Measurements from ENCODE around the gene CENPN. TPM values are rescaled to one million over a fixed set of nuclear protein-coding genes. Genes with fewer than 3 reads are reported as not detected.

The CENPN gene
- polyA plus RNA-seq, 2 of the 4 experiments (the other 2 are of a cell fraction): 82.6 to 101 TPM

DNA sequence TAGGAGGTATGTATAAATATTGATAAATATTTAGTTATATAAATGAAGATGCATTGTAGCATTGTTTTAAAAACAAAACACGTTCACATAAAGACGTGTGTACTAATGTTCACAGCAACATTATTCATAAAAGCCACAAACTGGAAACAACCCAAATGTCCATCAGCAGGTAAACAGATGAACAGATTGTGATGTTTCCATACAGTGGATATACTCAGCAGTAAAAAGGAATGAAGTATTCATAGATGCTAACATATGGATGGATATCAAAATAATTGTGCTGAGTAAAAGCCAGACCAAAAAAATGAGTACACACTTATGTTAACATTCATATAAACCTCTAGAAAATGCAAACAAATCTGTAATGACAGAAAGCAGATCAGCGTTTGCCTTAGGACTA, 6.0 kb downstream of the CENPN start:
- H3K9me3 ChIP-seq: no peaks in the 10 kb centered on the region
- ChIA-PET CTCF (no interaction called here), POLR2A (no interaction called here)
- no peak for TF ChIP-seq EP300 (IDR thresholded peaks at IDR 0.05)
- TF ChIP-seq HMGXB4 (CRISPR knock-in tag; IDR thresholded peaks at IDR 0.05; ENCODE audit: borderline replicate concordance): no peak
- no peak for TF ChIP-seq REST (IDR thresholded peaks at IDR 0.05)
- no peak for TF ChIP-seq EHF (CRISPR knock-in tag; IDR thresholded peaks at IDR 0.05)
- TF ChIP-seq ZNF302 (CRISPR knock-in tag; IDR thresholded peaks at IDR 0.05): no peak
- TF ChIP-seq MAX (IDR thresholded peaks at IDR 0.05): no peak
- TF ChIP-seq ZC3H11A (IDR thresholded peaks at IDR 0.05): no peak
- no peak for TF ChIP-seq JUNB (IDR thresholded peaks at IDR 0.05)
- no peak overlapping the region for H3K4me3 ChIP-seq
- no peak for ATAC-seq
- no peak overlapping the region for H3K27ac ChIP-seq
- peaks cover 6% of the 10 kb centered on the region; the same call in 1 of the 3 replicates for H3K4me1 ChIP-seq
- DNase-seq (ENCODE audit: low read depth in 1 of 2, low spot score in 1 of 2): no peak
- no peak for FAIRE-seq
- WGBS (ENCODE audit: missing lambda C conversion rate): 84% methylated on average over 3 of the region's 3 CpGs
- no peak overlapping the region for H3K4me2 ChIP-seq

DNA sequence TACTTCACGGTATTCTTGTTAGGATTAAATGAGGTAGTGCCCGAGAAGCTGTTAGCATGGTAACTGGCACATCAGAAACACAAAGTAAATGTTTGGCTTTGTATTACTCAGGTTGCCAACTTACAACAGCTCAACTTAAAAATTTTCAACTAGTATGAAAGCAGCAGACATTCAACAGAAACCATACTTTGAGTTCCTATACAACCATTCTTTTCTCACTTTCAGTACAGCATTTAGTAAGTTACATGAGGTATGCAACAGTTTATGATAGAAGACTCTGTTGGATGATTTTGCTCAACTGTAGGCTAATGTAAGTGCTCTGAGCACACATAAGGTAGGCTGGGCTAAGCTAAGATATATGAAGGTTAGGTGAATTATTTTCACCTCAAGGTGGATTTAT, 7.7 kb downstream of the CENPN start:
- H3K27ac ChIP-seq: no peak overlapping the region
- H3K9me3 ChIP-seq: no peaks in the 10 kb centered on the region
- ChIA-PET POLR2A (no interaction called here), CTCF (interaction anchor here (0.7 to 1.9 kb wide), 5 partner anchors 10 to 82 kb away, joined by 3 to 9 read pairs (median 5); partner anchors contain the start of gene ATMIN)
- H3K4me1 ChIP-seq: no peaks in the 10 kb centered on the region
- TF ChIP-seq, protein P1, sequence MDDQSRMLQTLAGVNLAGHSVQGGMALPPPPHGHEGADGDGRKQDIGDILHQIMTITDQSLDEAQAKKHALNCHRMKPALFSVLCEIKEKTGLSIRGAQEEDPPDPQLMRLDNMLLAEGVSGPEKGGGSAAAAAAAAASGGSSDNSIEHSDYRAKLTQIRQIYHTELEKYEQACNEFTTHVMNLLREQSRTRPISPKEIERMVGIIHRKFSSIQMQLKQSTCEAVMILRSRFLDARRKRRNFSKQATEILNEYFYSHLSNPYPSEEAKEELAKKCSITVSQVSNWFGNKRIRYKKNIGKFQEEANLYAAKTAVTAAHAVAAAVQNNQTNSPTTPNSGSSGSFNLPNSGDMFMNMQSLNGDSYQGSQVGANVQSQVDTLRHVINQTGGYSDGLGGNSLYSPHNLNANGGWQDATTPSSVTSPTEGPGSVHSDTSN (IDR thresholded peaks at IDR 0.05): no peak
- TF ChIP-seq NFE2L2 (conservative IDR thresholded peaks at IDR 0.05; ENCODE audit: low read length): no peak
- TF ChIP-seq RNF2 (IDR thresholded peaks at IDR 0.05; ENCODE audit: borderline replicate concordance, low read depth): no peak
- no peak for TF ChIP-seq EHMT2 (IDR thresholded peaks at IDR 0.05; ENCODE audit: low read depth)
- TF ChIP-seq MAFK (IDR thresholded peaks at IDR 0.05; ENCODE audit: partially characterized antibody): no peak
- TF ChIP-seq CTCF (IDR thresholded peaks at IDR 0.05): no peak
- no peak for TF ChIP-seq REST (IDR thresholded peaks at IDR 0.05)
- TF ChIP-seq, protein P2, sequence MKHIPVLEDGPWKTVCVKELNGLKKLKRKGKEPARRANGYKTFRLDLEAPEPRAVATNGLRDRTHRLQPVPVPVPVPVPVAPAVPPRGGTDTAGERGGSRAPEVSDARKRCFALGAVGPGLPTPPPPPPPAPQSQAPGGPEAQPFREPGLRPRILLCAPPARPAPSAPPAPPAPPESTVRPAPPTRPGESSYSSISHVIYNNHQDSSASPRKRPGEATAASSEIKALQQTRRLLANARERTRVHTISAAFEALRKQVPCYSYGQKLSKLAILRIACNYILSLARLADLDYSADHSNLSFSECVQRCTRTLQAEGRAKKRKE (CRISPR knock-in tag; IDR thresholded peaks at IDR 0.05; ENCODE audit: low read depth): no peak
- no peak for TF ChIP-seq HEYL (CRISPR knock-in tag; IDR thresholded peaks at IDR 0.05)
- 88% methylated on average over 2 of the region's 2 CpGs for WGBS (ENCODE audit: missing lambda C conversion rate)
- no peak for DNase-seq (ENCODE audit: low read depth in 1 of 2, low spot score in 1 of 2)
- H3K4me3 ChIP-seq: no peak overlapping the region
- FAIRE-seq: no peak
- no peak overlapping the region for H3K4me2 ChIP-seq
- ATAC-seq: no peak

Data from A549 (cell line).